Neural cell (in vitro differentiated cells): ENCODE measurements around the gene PPP1R8.

ENCODE experiments used
- CTCF ChIP-seq: fragments of 450-650 bp; IDR thresholded peaks from 2 replicates; pipeline ENCODE4 v1.5.1; 2014; ENCODE audit warnings: antibody characterized with exemption, mild to moderate bottlenecking, moderate library complexity; ENCODE audit not compliant: poor library complexity, severe bottlenecking
- EP300 ChIP-seq: fragments of 450-650 bp; conservative IDR thresholded peaks from 2 replicates; pipeline ENCODE4 v1.6.1; 2014; ENCODE audit warnings: antibody characterized with exemption, mild to moderate bottlenecking, moderate library complexity; ENCODE audit not compliant: poor library complexity, severe bottlenecking
- EZH2 ChIP-seq: fragments of 200-600, 300-800 bp; shearing (Covaris generic), sonication (generic); IDR thresholded peaks from 2 replicates; pipeline ENCODE4 v1.6.1; 2014; ENCODE audit warnings: antibody characterized with exemption, low read length, borderline replicate concordance, mild to moderate bottlenecking; ENCODE audit not compliant: insufficient read depth, poor library complexity, severe bottlenecking
- POLR2AphosphoS5 ChIP-seq: IDR thresholded peaks from 2 replicates; pipeline ENCODE4 v1.6.1; 2012
- RAD21 ChIP-seq: fragments of 450-650 bp; conservative IDR thresholded peaks from 2 replicates; pipeline ENCODE4 v1.6.1; 2014; ENCODE audit warnings: antibody characterized with exemption, mild to moderate bottlenecking, moderate library complexity
- REST ChIP-seq: IDR thresholded peaks from 2 replicates; pipeline ENCODE4 v1.6.1; 2012; ENCODE audit warnings: borderline replicate concordance
- SMC3 ChIP-seq: fragments of 450-650 bp; conservative IDR thresholded peaks from 2 replicates; pipeline ENCODE4 v1.6.1; 2014; ENCODE audit warnings: antibody characterized with exemption, mild to moderate bottlenecking, moderate library complexity; ENCODE audit not compliant: poor library complexity
- TAF1 ChIP-seq: IDR thresholded peaks from 2 replicates; pipeline ENCODE4 v1.6.1; 2012; ENCODE audit warnings: low read depth

- TF ChIP-seq CTCF (no peak), EZH2 (no peak), REST (no peak), POLR2AphosphoS5 (no peak), TAF1 (no peak), EP300 (no peak), RAD21 (no peak), SMC3 (no peak)
These were observed 33.8 kb downstream of the PPP1R8 start for GRCh38 chr1:27864264-27864895.
